ENCODE results near the gene SLC2A3. TPM values are rescaled to one million over a fixed set of nuclear protein-coding genes. Genes with fewer than 3 reads are reported as not detected.
"Not testable (repeated sequence)": the region's sequence is repeated elsewhere in the genome, so short reads cannot be mapped to it uniquely, and the experiment has no call there.

Gene SLC2A3
- total RNA-seq = 27.5 TPM

DNA sequence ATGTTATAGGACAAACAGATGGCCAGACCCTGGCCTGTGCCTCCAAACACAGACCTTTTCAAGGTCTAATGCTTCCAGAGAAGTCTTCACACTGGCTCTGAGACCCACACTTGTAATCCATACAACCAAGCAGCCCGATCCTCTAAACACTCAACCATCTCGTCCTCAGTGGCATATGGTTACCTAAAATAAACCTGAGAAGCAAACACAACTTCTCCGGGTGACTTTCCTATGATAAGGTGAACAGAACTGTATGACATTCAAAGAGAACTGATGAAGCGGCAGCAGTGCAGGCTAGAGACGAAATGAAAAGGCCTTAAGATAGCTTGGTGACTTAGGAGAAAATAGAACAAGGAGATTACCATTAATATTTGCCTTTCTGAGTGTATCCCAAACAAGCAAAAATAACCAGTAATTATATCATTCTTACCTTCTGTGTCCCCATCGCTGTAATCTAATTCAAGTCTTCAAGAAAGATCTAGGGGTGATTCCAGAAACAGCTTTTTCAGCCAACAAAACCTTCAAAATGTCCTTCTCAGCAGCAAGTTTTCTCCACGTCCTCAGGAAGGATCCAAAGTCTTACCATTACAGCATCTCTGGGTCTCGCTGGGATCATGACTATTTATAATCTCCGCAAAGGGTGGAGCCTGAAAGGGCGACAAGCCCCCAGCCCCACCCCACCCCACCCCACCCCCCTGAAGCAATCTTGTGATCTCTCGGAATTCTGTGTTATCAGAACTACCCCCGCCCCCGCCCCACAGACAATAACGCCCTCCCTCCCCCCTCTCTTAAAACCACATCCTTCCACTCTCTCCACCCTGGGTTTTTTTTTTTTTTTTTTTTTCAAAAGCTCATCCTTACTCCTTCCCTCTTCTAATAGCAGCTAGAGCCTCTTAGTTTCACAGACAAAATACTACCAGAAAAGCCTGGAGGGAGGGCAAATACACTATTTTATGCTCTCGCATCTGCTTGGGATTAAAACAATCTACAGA is at the start of gene SLC2A3:
SLC2A3 (minus strand) TSS at position 598 of the 992 bp plus-strand sequence; CDS start at position 445, 153 bp downstream.
- peak; percentile 90 to 95 (median 92) for DNase-seq (ENCODE audit: low read depth in 2 of 3, low spot score in 2 of 3)

DNA sequence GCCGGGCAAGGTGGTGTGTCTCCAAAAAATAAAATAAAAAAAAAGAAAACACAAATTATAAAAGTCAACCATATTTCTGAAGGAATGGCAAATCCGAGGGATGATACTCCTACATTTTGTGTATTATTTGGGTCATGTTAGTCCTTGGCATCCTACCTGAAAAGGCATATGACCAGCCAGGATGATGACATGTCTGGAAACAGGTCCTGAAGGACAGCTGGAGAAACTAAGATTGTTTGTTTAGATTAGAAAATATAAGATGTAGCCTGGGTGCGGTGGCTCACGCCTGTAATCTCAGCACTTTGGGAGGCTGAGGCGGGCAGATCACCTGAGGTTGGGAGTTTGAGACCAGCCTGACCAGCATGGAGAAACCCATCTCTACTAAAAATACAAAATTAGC is 48.9 kb upstream of the SLC2A3 start:
- no peak for DNase-seq (ENCODE audit: low read depth in 2 of 3, low spot score in 2 of 3)

DNA sequence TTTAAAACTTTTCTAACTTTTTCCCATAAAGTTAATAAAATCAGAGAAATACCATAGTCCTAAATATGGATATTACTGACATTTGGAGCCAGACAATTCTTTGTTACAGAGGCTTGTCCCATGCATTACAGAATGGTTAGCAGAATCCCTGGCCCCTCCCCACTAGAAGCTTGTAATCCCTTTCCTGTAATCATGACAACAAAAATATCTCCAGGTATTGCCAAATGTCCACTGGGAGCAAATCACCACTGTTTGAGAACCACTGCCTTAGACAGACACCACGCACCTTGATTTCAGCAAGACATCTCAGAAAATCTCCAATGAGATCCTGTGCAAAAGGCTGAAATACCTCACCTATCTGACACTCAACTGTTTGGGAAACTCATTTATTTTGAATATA is 47.5 kb upstream of the SLC2A3 start:
- not testable (repeated sequence) for DNase-seq (ENCODE audit: low read depth in 2 of 3, low spot score in 2 of 3)

DNA sequence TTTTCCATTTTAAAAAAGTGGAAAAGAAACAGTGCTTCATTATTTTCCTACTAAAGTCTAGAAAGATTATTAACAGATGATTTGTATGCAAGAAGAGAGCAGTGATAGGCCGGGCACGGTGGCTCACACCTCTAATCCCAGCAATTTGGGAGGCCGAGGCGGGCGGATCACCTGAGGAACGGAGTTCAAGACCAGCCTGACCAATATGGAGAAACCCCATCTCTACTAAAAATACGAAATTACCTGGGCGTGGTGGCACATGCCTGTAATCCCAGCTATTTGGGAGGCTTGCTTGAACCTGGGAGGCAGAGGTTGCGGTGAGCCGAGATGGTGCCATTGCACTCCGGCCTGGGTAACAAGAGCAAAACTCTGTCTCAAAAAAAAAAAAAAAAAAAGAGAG is 47.0 kb upstream of the SLC2A3 start:
- DNase-seq (ENCODE audit: low read depth in 2 of 3, low spot score in 2 of 3) = not testable (repeated sequence)

DNA sequence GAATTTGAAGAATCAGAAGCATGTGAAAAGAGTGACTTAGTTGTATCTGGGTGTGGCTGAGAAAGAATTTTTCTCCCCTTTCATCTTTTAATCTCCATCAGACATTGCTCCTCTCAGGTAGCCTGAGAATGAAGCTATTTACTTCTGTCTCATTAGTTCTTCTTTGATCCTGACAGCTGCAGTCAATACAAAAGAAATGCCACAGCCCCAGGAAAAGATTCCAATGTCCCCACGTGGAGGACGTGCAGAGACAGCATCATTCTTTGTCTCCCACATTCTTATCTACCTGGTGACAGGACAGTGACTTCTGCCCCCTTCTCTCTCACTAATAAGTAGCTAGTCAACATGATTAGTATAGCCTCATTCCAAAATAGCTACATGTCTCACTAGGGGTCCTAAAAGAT is 46.3 kb upstream of the SLC2A3 start:
- not testable (repeated sequence) for DNase-seq (ENCODE audit: low read depth in 2 of 3, low spot score in 2 of 3)

DNA sequence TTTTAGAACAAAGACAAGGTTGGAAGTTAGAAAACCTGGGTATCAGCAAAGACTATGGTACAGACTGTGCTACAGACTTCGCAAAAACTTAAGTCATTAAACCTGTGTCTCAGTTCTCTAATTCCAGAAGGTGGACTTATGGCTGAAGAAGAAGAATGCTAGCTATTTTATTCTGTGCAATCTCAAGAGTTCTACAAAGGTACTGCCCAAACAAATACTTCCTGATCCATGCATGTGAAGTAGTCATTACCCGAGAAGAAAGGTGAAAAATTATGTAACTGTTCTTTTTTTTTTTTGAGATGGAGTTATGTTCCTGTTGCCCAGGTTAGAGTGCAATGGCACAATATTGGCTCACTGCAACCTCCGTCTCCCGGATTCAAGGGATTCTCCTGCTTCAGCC is 45.5 kb upstream of the SLC2A3 start:
- DNase-seq (ENCODE audit: low read depth in 2 of 3, low spot score in 2 of 3) = no peak

DNA sequence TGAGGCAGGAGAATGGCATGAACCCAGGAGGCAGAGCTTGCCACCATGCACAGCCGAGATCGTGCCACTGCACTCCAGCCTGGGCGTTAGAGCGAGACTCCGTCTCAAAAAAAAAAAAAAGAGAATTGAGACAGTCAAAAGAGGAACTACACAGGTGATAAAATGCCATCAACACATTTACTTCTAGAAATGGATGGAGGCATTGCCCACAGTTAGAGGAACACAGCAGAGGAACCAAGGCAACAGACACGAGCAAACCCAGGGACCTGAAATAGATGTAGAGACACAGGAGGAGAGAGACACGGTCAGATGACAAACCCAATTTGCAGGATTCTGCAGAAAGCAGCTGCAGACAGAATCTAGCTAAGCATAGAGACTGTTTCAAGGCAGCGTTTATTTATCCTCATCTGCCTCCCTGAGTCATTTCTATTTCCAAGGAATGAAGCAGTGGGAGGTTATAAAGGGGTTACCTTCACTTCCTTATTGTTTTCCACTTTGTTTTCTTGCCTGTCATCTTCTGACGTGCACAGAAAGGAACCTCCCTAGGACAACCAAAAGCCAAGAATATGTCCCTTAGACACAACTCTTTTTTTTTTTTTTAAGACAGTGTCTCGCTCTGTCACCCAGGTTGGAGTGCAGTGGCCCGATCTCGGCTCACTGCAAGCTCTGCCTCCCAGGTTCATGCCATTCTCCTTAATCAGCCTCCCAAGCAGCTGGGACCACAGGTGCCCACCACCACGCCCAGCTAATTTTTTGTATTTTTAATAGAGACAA is 41.6 kb upstream of the SLC2A3 start:
- DNase-seq (ENCODE audit: low read depth in 2 of 3, low spot score in 2 of 3) = peak in 1 of 3 donors; percentile 39

DNA sequence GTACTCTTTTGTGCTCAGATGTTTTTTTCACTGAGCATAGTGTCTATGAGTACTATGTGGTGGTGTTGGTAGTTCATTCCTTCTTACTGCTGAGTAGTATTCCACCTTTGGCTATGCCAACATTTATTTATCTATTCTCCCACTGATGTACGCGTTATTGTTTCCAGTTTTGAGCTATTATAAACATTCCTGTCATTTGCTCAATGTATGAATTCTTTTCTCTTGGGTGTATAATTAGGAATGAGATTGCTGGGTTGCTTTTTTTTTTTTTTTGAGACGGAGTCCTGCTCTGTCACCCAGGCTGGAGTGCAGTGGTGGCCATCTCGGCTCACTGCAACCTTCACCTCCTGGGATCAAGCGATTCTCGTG is 37.5 kb upstream of the SLC2A3 start:
- DNase-seq (ENCODE audit: low read depth in 2 of 3, low spot score in 2 of 3) = no peak

DNA sequence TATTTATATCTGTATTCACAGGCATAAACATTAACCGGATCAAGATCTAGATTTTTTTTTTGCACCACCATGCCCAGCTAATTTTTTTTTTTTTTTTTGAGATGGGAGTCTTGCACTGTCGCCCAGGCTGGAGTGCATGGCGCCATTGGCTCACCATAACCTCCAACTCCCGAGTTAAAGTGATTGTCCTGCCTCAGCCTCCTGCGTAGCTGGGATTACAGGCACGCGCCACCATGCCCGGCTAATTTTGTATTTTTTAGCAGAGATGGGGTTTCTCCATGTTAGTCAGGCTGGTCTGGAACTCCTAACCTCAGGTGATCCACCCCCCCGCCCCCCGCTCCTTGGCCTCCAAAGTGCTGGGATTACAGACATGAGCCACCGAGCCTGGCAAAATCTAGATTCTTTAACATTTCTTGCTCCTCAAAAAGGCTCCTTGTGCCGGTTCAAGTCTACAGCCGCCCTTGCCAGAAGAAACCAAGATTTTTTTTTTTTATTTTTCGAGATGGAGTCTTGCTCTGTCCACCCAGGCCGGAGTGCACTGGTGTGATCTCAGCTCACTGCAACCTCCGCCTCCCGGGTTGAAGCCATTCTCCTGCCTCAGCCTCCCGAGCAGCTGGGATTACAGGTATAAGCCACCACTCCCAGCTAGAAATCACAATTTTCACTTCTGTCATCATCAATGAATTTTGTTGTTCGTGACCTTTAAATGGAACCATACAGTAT is 36.9 kb upstream of the SLC2A3 start:
- DNase-seq (ENCODE audit: low read depth in 2 of 3, low spot score in 2 of 3) = no peak

DNA sequence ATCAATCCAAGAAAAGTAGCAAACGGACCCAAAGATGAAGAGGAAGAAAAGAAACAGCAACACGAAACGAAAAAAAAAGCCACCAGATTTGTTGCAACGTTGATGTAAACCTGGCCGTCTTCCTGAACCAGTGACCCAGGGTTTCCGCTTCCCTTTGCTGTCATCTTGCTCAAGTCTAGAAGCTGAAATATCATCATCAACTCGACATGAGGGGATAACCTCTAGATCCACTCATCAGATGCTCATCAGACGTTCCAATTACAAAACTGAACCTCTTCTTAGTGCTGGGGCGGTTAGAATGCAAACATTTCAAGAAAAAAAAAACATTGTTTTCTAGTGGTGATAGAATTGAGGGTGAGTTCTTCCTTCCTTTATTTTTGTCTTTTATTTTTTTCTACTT is 36.3 kb upstream of the SLC2A3 start:
- not testable (repeated sequence) for DNase-seq (ENCODE audit: low read depth in 2 of 3, low spot score in 2 of 3)

DNA sequence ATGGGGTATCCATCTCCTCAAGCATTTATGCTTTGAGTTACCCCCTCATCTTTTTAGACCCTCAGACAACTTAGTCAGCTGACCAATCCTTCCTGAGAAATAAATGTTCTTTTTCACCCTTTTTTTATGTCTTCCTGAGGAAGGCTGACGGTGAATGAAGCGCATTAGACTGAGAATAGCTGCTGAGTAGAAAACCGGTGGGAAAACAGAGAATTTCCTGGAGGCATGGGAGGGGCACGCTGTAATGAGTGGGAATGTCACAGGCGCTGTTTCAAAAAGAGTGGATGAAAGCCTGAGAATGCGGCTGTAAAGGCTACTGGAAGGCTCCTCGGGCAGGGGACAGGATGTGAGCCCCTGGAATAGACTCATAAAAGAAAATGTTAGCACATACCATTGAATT is 35.8 kb upstream of the SLC2A3 start:
- DNase-seq (ENCODE audit: low read depth in 2 of 3, low spot score in 2 of 3) = not testable (repeated sequence)

DNA sequence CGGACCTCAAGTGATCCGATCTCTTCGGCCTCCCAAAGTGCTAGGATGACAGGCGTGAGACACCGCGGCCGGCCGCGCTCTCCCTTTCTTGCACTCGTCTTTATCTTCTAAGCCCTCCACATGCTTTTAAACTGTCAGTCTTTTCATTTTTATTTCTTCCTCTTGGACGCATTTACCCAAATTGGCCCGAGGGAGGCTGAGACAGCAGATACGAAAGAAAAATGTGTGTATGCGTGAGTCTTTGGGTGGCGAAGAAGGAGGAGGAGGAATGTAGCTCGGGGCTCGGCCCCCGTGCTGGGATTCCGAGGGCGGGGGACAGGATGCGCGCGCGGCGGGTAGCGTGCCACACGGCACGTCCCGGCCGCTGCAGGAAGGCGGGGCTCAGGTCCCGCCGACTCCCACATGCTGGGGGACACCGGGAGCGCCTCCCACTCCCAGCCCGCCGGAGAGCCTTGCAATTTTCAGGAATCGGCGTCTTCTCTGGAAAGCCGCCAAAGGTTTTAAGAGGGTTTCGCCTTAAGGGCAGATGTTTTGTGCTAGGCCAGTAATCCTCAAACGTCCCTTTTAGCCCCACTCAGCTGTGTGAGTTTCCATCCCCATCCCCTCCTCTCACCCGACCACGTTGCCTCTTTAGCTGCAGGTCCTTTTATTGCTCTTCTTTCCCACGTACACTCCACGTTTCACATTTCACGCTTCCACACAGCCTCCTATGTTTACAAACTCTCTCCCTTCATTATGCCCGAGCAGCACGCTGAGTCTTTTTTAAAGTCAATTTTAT is 34.7 kb upstream of the SLC2A3 start:
- peak; percentile 65 to 89 (median 89) for DNase-seq (ENCODE audit: low read depth in 2 of 3, low spot score in 2 of 3)

DNA sequence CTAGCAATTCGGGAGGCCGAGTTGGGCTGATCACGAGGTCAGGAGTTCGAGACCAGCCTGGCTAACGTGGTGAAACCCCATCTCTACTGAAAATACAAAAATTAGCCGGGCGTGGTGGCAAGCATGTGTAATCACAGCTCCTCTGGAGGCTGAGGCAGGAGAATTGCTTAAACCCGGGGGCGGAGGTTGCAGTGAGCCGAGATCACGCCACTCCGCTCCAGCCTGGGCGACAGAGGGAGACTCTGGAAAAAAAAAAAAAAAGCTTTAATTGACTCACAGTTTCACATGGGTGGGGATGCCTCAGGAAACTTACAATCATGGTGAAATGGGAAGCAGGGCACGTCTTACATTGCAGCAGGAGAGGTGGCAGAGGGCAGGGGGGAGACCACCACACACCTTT is 30.6 kb upstream of the SLC2A3 start:
- DNase-seq (ENCODE audit: low read depth in 2 of 3, low spot score in 2 of 3) = no peak

DNA sequence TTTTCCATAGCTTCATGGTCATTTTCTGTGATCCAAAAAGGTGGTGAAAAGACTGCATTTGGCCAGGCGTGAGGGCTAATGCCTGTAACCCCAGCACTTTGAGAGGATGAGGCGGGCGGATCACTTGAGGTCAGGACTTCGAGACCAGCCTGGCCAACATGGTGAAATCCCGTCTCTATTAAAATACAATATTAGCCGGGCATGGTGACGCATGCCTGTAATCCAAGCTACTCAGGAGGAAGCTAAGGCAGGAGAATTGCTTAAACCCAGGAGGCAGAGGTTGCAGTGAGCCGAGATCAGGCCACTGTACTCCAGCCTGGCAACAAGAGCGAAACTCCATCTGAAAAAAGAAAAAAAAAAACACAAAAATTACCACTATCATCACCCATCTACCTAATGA is 28.7 kb upstream of the SLC2A3 start:
- not testable (repeated sequence) for DNase-seq (ENCODE audit: low read depth in 2 of 3, low spot score in 2 of 3)

DNA sequence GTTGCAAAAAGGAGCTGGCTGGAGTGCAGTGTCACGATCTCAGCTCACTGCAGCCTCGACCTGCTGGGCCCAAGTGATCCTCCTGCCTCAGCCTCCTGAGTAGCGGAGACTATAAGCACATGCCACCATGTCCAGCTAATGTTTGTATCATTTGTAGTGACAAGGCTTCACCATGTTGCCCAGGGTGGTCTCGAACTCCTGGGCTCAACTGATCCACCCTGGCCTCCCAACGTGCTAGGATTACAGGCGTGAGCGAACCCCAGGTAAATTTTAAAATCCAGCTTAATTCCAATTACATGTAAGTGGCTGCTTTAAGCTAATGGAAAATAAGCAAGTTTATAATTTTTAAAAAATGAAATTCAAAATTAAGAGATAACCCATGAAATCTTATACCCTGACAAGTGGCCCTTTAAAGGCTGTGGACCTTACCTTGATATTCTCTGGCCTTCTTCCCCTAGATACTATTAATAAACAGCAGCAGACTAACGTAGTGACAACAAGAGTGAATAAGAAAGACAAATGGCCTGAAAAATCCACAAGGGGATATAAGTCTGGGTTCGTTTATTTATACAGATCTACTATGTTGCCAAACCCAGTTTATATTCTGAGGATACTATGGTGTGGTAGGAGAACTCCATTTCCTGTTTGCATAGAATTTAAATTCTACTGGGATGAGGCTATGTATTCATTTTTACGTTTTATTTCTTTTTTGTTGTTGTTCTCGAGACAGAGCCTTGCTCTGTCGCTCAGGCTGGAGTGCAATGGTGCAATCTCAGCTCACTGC is 25.6 kb upstream of the SLC2A3 start:
- no peak for DNase-seq (ENCODE audit: low read depth in 2 of 3, low spot score in 2 of 3)

DNA sequence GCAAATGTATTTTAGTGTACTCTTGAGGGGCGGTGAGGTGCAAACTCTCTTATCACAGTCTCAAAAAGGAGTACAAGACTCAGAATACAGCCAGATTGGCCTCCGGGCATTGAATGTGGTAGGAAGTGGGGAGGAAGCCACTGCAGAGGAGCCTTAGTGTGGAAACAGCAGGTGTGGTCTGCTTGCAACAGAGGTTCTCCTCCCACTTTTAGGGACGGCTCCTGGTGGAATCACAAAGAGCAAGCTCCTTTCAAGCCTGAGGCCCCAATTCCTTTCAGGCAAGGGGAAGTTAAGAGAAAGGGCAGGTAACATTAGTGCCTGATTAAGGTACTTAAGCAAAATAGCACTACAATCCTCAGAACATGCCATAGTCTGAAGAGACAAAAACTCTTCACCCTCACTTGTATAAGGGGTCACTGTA is 23.7 kb upstream of the SLC2A3 start:
- DNase-seq (ENCODE audit: low read depth in 2 of 3, low spot score in 2 of 3) = peak in 2 of 3 donors; percentile 66 to 86

DNA sequence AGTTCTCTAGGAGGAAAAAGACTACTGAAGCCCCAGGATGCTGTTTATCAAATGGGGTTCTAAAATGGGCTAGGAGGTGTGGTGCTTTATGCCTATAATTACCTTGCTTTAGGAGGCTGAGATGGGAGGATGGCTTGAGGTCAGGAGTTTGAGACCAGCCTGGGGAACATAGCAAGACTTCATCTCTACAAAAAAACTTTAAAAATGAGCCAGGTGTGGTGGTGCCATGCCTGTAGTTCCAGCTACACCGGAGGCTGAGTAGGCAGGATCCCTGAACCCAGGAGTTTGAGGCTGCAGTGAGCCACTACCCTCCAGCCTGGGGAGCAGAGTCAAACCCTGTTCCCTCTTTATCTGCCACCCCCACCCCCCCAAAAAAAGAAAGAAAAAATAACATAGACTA is 23.3 kb upstream of the SLC2A3 start:
- DNase-seq (ENCODE audit: low read depth in 2 of 3, low spot score in 2 of 3) = no peak

DNA sequence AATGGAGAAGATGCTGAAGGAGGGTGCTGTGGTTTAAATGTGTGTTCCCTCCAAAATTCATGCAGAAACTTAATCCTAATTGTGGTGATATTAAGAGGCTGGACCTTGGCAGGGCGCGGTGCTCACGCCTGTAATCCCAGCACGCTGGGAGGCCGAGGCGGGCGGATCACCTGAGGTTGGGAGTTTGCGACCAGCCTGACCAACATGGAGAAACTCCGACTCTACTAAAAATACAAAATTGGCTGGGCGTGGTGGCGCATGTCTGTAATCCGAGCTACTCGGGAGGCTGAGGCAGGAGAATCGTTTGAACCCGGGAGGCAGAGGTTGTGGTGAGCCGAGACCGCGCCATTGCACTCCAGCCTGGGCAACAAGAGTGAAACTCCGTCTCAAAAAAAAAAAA is 18.9 kb upstream of the SLC2A3 start:
- DNase-seq (ENCODE audit: low read depth in 2 of 3, low spot score in 2 of 3) = not testable (repeated sequence)

DNA sequence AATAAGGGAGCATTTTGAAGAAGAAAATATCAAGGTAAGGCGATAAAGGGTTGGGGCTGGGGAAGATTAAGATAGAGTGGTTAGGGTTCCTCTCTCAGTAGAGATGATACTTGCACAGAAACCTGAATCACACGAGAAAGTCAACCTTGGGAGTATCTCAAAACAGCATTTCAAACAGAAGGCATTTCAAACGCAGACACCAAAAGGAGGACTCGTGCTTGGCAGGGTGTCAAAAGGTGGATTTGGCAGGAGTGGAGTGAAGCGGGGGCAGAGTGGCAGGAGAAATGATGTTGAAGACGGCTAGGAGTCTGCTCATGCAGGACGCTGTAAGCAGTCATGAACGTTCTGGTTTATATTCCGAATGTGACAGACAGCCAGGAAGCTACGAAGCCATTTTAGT is 18.4 kb upstream of the SLC2A3 start:
- not testable (repeated sequence) for DNase-seq (ENCODE audit: low read depth in 2 of 3, low spot score in 2 of 3)
